COLO668 (cell line): ENCODE data around the gene UGT1A9.
"Not testable (repeated sequence)": the region's sequence is repeated elsewhere in the genome, so short reads cannot be mapped to it uniquely, and the experiment has no call there.

Experiments
- DNase-seq: peaks from one replicate; lab custom pipeline; 2025; ENCODE audit not compliant: unreplicated experiment; lab: John Stamatoyannopoulos, UW

Gene UGT1A9

GRCh38 chr2:233680361-233681045 lies 8.8 kb downstream of the UGT1A9 start:
- no peak for DNase-seq

GRCh38 chr2:233681521-233682099 lies 9.9 kb downstream of the UGT1A9 start, which contains the start of gene UGT1A7:
UGT1A7 (plus strand) TSS chr2:233681901; CDS start chr2:233681938, 37 bp downstream.
- DNase-seq, result no peak

GRCh38 chr2:233684640-233685039 lies 12.9 kb downstream of the UGT1A9 start:
- DNase-seq, result no peak

- no peak for DNase-seq
Measured at GRCh38 chr2:233686928-233687327, 15.2 kb downstream of the UGT1A9 start.

GRCh38 chr2:233688341-233688740 lies 16.6 kb downstream of the UGT1A9 start:
- no peak for DNase-seq

GRCh38 chr2:233689031-233689430 lies 17.3 kb downstream of the UGT1A9 start:
- no peak for DNase-seq

- no peak for DNase-seq
Measured at GRCh38 chr2:233689501-233689900, 17.8 kb downstream of the UGT1A9 start.

- DNase-seq, result no peak
Measured at GRCh38 chr2:233690444-233690843, 18.7 kb downstream of the UGT1A9 start.

- DNase-seq, result no peak
Measured at GRCh38 chr2:233691443-233692433, 20.0 kb downstream of the UGT1A9 start.

- no peak for DNase-seq
Measured at GRCh38 chr2:233692648-233693047, 20.9 kb downstream of the UGT1A9 start, which contains the start of gene UGT1A6. UGT1A6 (plus strand) TSS chr2:233692890; CDS start chr2:233693005, 115 bp downstream.

GRCh38 chr2:233693963-233694362 lies 22.3 kb downstream of the UGT1A9 start:
- DNase-seq, result no peak

- DNase-seq, result no peak
Measured at GRCh38 chr2:233698740-233699139, 27.0 kb downstream of the UGT1A9 start.

GRCh38 chr2:233699424-233700027 lies 27.8 kb downstream of the UGT1A9 start:
- DNase-seq, result no peak

GRCh38 chr2:233700028-233700635 lies 28.4 kb downstream of the UGT1A9 start:
- no peak for DNase-seq

- DNase-seq, result not testable (repeated sequence)
Measured at GRCh38 chr2:233700842-233701241, 29.1 kb downstream of the UGT1A9 start.

GRCh38 chr2:233702238-233702637 lies 30.5 kb downstream of the UGT1A9 start:
- no peak for DNase-seq

GRCh38 chr2:233705911-233706506 lies 34.3 kb downstream of the UGT1A9 start:
- no peak for DNase-seq

- DNase-seq, result no peak
Measured at GRCh38 chr2:233706720-233707119, 35.0 kb downstream of the UGT1A9 start.

GRCh38 chr2:233707940-233708644 lies 36.4 kb downstream of the UGT1A9 start:
- DNase-seq, result no peak

- no peak for DNase-seq
Measured at GRCh38 chr2:233708942-233709341, 37.2 kb downstream of the UGT1A9 start.
